Activated T-cell treated with anti-CD3 and anti-CD28 coated beads for 24 hours (primary cell): Measurements from ENCODE around the gene GIMAP1.
"Not testable (repeated sequence)": the region's sequence is repeated elsewhere in the genome, so short reads cannot be mapped to it uniquely, and the experiment has no call there.

Source experiments
- DNase-seq: peaks from one replicate; pipeline ENCODE4 v3.0.0-alpha.2; 2020; ENCODE audit warnings: low read depth

Gene GIMAP1

DNA sequence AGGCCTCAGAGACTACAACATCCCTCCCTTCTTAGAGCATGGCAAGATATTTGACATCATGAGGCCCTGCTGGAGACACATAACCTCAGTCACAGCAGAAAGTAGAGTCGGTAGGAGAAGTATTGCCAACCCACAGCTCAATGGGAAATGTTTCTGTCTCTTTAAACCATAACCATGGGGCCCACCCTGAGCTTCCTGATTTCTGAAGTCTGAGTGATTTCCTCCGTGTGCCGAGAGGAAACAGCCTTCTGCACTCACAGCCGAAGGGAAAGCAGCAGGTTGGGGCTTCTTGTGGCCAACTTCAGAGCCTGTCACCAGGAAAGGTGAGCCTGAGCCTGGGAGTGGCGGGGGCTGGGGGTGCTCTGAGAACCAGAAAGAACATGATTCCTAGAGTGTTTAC lies at the start of gene GIMAP1:
Gene GIMAP1 (plus strand): TSS at position 246 of the 400 bp plus-strand sequence. CDS start 2,435 bp downstream, outside the sequence.
- peak; percentile 58 for DNase-seq

DNA sequence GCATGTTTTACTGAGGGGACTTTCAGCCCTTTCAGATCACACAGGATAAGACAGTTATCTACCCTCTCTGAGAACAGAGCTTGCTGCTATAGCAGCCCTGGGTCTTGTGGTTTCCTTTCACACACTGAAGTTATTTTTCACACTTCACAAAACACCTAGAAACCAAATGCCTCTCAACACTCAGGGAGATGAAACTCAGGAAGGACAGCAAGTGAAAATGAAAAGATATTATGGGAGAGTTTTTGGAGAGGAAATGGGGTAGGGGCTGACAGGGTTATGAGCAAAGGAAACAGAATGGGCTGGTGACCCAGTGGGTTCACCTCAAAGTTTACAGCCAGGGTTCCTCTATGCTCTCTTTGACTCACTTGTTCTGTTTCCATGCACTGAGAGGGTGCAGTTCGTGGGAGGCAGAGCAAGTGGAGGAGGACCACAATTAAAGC lies 47.9 kb upstream of the GIMAP1 start:
- DNase-seq: peak; percentile 64

DNA sequence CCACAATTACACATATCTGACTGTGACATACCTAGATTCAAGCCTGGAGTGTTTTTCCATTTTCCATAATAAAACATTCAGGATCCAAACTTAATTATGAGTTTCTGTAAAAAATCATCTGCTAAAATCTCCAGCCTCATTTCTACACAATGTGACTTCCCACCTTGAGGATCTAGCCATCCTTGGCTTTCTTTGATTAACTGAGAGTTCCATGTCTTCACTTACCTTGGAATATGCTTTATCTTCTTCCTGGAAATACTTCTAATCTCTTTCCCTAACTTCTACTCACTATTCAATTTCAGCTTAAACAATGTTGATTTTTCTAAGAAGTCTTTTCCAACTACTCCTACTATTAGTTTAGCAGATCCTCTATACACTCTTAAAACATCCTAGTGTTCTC lies 47.4 kb upstream of the GIMAP1 start:
- DNase-seq: no peak

DNA sequence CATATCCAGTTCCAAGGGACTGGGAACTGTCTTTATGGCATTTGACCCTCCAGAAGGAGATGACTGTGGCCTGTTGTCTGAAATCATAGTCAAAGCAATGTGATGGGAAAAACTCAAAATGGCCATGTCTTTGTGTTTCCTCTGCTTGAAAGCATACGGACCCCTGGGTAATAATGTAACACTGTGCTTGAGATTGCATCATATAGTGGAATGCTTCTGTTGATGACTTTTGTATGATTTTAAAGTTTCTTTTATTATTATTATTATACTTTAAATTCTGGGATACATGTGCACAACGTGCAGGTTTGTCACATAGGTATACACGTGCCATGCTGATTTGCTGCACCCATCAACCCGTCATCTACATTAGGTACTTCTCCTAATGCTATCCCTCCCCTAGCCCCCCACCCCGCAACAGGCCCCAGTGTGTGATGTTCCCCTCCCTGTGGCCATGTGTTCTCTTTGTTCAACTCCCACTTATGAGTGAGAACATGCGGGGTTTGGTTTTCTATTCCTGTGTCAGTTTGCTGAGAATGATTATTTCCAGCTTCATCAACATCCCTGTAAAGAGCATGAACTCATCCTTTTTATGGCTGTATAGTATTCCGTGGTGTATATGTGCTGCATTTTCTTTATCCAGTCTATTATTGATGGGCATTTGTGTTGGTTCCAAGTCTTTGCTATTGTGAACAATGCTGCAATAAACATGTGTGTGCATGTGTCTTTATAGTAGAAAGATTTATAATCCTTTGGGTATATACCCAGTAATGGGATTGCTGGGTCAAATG lies 44.4 kb upstream of the GIMAP1 start:
- DNase-seq: not testable (repeated sequence)

DNA sequence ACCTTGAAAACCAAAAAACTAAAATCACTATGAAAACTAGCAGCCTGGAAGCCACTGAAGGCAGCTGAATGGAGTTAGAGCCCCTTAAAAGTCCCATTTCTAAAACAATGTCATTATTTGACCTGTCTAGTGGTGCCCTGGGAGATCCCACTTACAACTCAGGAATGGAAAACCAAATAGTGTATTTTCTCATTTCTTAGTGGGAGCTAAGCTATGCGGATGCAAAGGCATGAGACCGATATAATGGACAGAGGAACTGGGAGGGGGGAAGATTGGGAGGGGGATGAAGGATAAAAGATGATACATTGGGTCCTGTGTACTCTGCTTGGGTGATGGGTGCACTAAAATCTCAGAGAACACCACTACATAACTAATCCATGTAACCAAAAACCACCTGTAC lies 40.7 kb upstream of the GIMAP1 start:
- DNase-seq: no peak

GRCh38 chr7:150676276-150676675 lies 40.1 kb upstream of the GIMAP1 start:
- not testable (repeated sequence) for DNase-seq

- not testable (repeated sequence) for DNase-seq
These were observed 39.6 kb upstream of the GIMAP1 start for GRCh38 chr7:150676854-150677253.

DNA sequence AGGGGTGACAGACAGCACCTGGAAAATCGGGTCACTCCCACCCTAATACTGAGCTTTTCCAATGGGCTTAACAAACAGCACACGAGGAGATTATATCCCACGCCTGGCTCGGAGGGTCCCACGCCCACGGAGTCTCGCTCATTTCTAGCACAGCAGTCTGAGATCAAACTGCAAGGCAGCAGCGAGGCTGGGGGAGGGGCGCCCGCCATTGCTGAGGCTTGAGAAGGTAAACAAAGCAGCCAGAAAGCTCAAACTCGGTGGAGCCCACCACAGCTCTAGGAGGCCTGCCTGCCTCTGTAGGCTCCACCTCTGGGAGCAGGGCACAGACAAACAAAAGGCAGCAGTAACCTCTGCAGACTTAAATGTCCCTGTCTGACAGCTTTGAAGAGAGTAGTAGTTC lies 37.8 kb upstream of the GIMAP1 start:
- not testable (repeated sequence) for DNase-seq

DNA sequence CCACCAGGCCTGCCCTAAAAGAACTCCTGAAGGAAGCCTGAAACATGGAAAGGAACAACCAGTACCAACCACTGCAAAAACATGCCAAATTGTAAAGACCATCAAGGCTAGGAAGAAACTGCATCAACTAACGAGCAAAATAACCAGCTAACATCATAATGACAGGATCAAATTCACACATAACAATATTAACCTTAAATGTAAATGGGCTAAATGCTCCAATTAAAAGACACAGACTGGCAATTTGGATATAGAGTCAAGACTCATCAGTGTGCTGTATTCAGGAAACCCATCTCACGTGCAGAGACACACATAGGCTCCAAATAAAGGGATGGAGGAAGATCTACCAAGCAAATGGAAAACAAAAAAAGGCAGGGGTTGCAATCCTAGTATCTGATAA lies 36.0 kb upstream of the GIMAP1 start:
- DNase-seq: not testable (repeated sequence)

GRCh38 chr7:150685219-150686029 lies 31.0 kb upstream of the GIMAP1 start, which contains the start of gene GIMAP2:
GIMAP2 (plus strand) TSS chr7:150685706; CDS start chr7:150687060, 1,354 bp downstream.
- DNase-seq: no peak

DNA sequence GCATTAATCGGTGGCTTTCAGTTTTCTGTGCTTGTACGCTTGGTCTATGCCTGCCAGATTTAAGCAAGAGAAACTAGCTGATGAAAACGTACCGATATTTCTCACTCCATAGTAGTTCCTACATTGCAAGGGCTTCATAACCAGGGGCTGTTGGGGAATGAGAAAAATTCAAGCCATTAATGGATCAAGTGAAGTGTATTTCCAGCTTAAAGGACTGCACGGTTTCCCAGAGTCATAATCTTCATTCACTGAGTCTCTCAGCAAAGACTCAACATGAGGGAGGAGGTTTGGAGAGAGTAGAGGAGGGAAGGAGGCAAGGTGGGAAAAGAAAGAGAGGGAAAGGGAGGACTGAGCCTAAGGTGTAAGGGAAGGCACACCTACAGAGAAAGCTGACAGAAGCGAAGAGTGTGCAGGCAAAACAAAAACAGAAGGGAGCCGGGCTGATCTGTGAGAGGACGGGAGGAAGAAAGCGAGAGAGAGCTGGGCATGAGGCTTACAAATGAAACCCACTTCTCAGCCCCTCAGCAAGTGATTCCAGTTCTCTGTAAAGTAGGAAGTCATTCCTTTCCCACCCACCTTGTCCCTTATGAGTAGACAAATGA lies 30.3 kb upstream of the GIMAP1 start:
- DNase-seq: no peak

DNA sequence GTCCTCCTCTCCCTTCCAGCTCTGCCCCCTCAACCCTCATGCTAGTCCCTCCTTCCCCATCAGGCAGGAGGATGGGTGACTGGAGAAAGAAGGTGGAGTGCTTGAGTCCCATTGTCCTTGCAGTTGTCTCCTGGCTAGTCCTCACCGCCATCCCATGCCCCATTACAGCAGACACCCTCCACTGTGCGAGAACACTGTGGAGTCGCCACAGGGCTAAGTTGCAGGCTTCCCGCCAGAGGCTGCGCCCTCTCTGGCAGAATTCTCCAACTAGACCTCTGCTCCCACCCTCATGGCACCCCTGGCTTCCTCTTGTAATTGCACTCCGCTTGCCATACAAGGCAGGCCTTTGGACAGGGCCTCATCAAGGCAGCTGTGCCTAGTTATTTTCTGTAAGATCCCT lies 27.8 kb upstream of the GIMAP1 start:
- no peak for DNase-seq

DNA sequence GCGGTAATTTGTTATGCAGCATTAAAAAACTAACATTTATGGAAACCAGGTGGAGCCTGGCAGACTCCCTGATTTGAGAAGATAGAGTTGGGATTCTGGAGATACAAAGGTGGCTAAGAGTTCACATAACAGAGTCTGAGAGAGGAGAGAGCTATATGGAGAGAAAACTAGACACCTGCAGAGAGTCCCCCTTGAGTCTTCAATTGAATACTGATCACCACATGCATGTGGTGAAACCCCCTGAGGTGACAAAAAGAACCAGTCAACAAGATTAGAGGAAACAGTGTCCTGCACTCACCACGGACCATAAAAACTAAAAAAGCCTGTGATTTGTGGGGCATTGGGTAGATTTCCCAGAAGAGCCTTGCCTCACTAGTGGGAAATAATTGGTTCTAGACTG lies 20.8 kb upstream of the GIMAP1 start:
- no peak for DNase-seq

GRCh38 chr7:150703209-150703608 lies 13.2 kb upstream of the GIMAP1 start:
- no peak for DNase-seq

- DNase-seq: no peak
These were observed 1.1 kb upstream of the GIMAP1 start for GRCh38 chr7:150715293-150715692.

GRCh38 chr7:150715738-150716137 lies 675 bp upstream of the GIMAP1 start:
- DNase-seq: no peak

DNA sequence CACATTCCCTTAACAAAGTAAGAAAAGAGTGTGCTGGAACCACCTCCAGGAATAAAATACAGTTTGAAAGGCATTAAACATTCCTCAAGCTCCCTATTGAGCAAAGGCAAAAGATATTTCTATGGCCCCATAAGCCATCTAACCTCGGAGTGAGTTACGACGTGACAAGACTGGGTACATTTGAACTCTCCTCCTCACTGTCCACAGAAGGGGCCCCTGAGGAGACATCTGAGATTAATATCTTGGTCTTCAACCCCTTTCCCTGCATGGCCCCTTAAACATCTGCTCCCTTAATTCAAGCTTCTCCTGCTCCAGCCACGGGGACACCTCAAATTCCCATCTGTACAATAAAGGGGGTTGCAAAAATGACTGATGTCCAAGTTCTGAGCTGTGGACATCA lies 526 bp downstream of the GIMAP1 start:
- DNase-seq: no peak

DNA sequence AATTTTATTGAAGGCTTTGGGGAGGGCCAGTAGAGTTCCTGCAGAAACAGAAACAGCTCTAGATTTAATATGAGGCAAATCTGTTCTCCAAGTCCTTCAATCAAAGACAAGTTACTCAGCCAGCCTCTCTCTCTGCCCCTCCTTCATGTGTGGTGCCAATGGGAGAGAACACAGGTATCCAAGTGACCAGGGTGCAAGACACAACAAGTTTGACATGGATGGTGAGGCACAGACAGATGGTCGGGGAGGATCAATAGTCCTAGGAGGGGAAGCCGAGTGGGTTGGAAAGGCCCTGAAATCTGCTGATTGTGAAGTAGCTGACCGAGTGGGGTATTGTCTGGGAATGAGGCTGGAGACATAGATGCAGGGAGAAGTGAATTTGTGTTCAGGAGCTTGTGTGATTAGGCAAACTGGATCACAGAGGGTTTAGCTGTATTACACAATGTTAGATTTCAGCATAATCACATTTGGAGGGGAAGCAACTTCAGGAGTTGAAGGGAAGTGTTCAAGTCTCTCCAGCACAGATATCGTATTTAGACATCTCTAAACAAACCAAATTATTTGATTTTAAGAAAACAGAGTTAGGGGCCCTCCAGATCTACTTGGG lies 1.5 kb downstream of the GIMAP1 start:
- no peak for DNase-seq

- no peak for DNase-seq
These were observed 3.0 kb downstream of the GIMAP1 start for GRCh38 chr7:150719436-150719835.

GRCh38 chr7:150719960-150720891 lies 3.8 kb downstream of the GIMAP1 start:
- DNase-seq: no peak

DNA sequence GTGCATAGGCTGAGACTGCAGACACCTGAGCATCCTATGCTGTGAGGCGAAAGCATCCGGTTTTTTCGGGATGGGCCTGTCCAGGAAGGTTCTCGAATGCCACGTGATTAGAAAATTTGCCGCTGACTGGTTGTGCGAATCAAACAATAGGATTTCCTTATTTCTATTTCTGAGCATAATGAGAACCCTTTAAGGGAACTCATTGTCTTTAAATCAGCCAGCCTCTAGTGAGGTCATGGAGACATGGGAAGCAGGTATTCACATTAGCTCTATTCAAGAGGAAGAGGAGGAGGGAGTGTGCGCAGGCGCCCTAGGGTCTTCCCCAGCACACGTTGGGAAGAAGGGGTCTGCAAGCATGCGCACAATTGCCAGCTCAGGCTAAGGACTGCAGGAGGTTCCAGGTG lies 5.6 kb downstream of the GIMAP1 start:
- DNase-seq: no peak
